ENCODE data around the gene FHAD1.

GRCh38 chr1:15312626-15313411, 65.8 kb downstream of the FHAD1 start:
- TF ChIP-seq CTCF (conservative IDR thresholded peaks at IDR 0.05; ENCODE audit: low read depth, low read length) (no peak), EZH2 (IDR thresholded peaks at IDR 0.05; ENCODE audit: borderline replicate concordance, low read depth, low read length, poor library complexity, severe bottlenecking) (no peak)
